Thymus (tissue), 11 donors: ENCODE results near the gene ANKS1A. TPM values are rescaled to one million over a fixed set of nuclear protein-coding genes. Genes with fewer than 3 reads are reported as not detected.

ENCODE experiments used
- DNase-seq, 9 donors: peaks; one replicate each; pipeline ENCODE4 v3.0.0-alpha.2; 2013; ENCODE audit warnings: low spot score in 9 of 9, low read depth in 6 of 9, missing footprints in 1 of 9
- H3K27ac ChIP-seq, 2 donors: one replicate each; pipeline ENCODE4 v1.5.1; 2013; ENCODE audit warnings: control low read depth in 1 of 2, low read depth in 1 of 2, low read length in 1 of 2, mild to moderate bottlenecking in 1 of 2, moderate library complexity in 1 of 2
- H3K27me3 ChIP-seq, 2 donors: one replicate each; pipeline ENCODE4 v1.5.1; 2013; ENCODE audit warnings: low read length in 1 of 2; ENCODE audit not compliant: control insufficient read depth in 2 of 2, insufficient read depth in 1 of 2
- H3K36me3 ChIP-seq, 2 donors: one replicate each; pipeline ENCODE4 v1.5.1; 2013; ENCODE audit warnings: low read length in 1 of 2, mild to moderate bottlenecking in 1 of 2, moderate library complexity in 1 of 2; ENCODE audit not compliant: control insufficient read depth in 2 of 2, insufficient read depth in 2 of 2
- H3K4me1 ChIP-seq, 2 donors: one replicate each; pipeline ENCODE4 v1.5.1; 2013; ENCODE audit warnings: low read length in 2 of 2; ENCODE audit not compliant: control insufficient read depth in 2 of 2, insufficient read depth in 2 of 2
- H3K4me3 ChIP-seq, 2 donors: one replicate each; pipeline ENCODE4 v1.5.1; 2013; ENCODE audit warnings: low read length in 2 of 2, control low read depth in 1 of 2, mild to moderate bottlenecking in 1 of 2
- H3K9me3 ChIP-seq, 2 donors: one replicate each; pipeline ENCODE4 v1.5.1; 2013; ENCODE audit warnings: low read length in 1 of 2, mild to moderate bottlenecking in 1 of 2; ENCODE audit not compliant: control insufficient read depth in 2 of 2, insufficient read depth in 1 of 2
- WGBS: extraction: QIAGEN DNeasy Blood & Tissue Kit; methylation state at CpG from one replicate; pipeline ENCODE4 v1.1.7; 2013; 5-methylcytosine and 5-hydroxymethylcytosine counted together
- polyA plus RNA-seq: library from polyadenylated mRNA; stranded (reverse); fragments of 200-250 nt; gene quantifications from one replicate; pipeline ENCODE4 v1.2.3, GENCODE V29; 2013
- total RNA-seq: library from RNA; stranded (reverse); fragments of 120-200 nt; gene quantifications from one replicate; pipeline ENCODE4 v1.2.4, GENCODE V29; 2013
- donor health status: healthy.

Gene ANKS1A
- total and polyA plus RNA-seq, 2 donors = 6.9 to 7.7 TPM

- Histone ChIP-seq H3K36me3 (peaks cover 14 to 15% of the 10 kb centered on the region in 2 donors), H3K4me1 (peaks cover 0 to 4% of the 10 kb centered on the region in 2 donors), H3K9me3 (no peaks in the 10 kb centered on the region), H3K4me3 (no peak overlapping the region), H3K27me3 (no peaks in the 10 kb centered on the region), H3K27ac (no peak overlapping the region)
- no peak for DNase-seq
- 94% methylated on average over 3 of the region's 3 CpGs for WGBS
Measured at GRCh38 chr6:35014786-35015185, 125.7 kb downstream of the ANKS1A start.

- 97% methylated on average over 4 of the region's 4 CpGs for WGBS
- peaks cover 0 to 4% of the 10 kb centered on the region in 2 donors for H3K4me1 ChIP-seq
Measured at GRCh38 chr6:35015476-35015875, 126.4 kb downstream of the ANKS1A start.

GRCh38 chr6:35015996-35016395, 126.9 kb downstream of the ANKS1A start:
- 0% methylated on average over 1 of the region's 1 CpG for WGBS
- no peaks in the 10 kb centered on the region for H3K9me3 ChIP-seq
- no peak for DNase-seq
- H3K4me3 ChIP-seq = no peak overlapping the region
- no peaks in the 10 kb centered on the region for H3K27me3 ChIP-seq
- no peak overlapping the region for H3K27ac ChIP-seq
- H3K4me1 ChIP-seq = peaks cover 0 to 4% of the 10 kb centered on the region in 2 donors
- H3K36me3 ChIP-seq = peaks cover 14 to 15% of the 10 kb centered on the region in 2 donors

More at GRCh38 chr6:35015476-35015875, 126.4 kb downstream of the ANKS1A start:
- DNase-seq = no peak
- Histone ChIP-seq H3K4me3 (no peak overlapping the region), H3K36me3 (peaks cover 14 to 15% of the 10 kb centered on the region in 2 donors), H3K9me3 (no peaks in the 10 kb centered on the region), H3K27me3 (no peaks in the 10 kb centered on the region), H3K27ac (no peak overlapping the region)

DNA sequence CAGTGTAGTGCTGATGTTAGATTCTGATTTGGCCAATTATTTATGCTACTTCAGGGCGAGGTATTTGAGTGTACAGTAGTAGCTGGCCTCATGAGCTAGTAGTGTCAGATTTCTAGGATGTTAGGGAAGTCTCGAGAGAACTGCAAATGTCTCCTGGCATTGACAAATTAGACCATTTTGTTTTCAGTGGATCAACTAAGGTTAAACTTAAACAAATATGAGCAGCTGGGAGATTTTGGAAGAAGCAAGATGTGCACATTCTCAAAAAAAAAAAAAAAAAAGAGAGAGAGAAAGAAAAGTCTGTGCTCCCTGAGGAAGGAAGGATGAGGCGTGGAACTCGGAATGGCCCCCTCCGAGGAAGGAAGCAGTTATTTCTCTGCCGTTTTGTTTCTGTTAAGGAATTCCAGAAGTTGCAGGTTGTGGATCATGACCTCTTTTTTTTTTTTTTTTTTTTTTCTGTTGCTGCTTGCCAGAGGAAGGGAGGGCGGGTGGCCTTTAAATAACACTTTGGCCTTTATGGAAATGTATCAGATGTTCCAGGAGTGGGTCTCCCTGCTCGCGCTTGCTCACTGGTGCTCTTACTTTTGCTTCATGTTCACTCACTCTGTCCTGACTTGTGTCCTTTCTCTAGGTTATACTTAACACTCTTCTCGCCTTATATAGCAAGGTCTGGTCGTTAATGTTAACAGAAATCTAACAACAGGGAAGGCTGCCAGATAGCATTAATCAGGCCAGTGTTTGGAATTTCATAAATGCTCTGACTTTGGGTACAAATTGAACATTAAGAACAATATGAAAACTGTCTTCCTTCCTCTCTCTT, 127.7 kb downstream of the ANKS1A start:
- 91% methylated on average over 11 of the region's 11 CpGs for WGBS
- Histone ChIP-seq H3K9me3 (no peaks in the 10 kb centered on the region), H3K27ac (peak overlapping the region in 1 of 2 donors; percentile 45), H3K4me3 (no peak overlapping the region), H3K36me3 (peaks cover 14 to 15% of the 10 kb centered on the region in 2 donors), H3K4me1 (peaks cover 0 to 4% of the 10 kb centered on the region in 2 donors), H3K27me3 (no peaks in the 10 kb centered on the region)
- DNase-seq = no peak

GRCh38 chr6:35017411-35018181, 128.5 kb downstream of the ANKS1A start:
- no peak for DNase-seq
- H3K4me3 ChIP-seq = no peak overlapping the region
- peaks cover 0 to 4% of the 10 kb centered on the region in 2 donors for H3K4me1 ChIP-seq
- no peaks in the 10 kb centered on the region for H3K9me3 ChIP-seq
- peak overlapping the region in 1 of 2 donors; percentile 45 for H3K27ac ChIP-seq
- 96% methylated on average over 28 of the region's 28 CpGs for WGBS
- no peaks in the 10 kb centered on the region for H3K27me3 ChIP-seq
- H3K36me3 ChIP-seq = peaks cover 14 to 15% of the 10 kb centered on the region in 2 donors

DNA sequence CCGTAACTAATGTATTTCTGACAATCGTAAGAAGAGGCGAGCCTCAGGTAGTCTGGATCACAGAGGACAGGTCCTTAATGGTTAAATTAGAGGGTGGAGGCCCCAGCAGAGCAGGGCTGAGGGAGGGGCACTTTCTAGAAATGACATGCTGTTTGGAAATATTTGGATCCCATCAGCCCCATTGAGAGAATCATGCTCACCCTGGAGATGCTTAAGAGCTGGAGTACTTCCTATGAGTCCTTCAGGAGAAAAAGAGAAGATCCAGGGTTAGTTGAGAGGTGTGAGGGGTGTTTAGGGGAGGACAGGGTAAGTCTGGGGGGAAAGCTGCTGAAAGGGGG, 129.1 kb downstream of the ANKS1A start:
- H3K9me3 ChIP-seq = no peaks in the 10 kb centered on the region
- no peak for DNase-seq
- H3K4me1 ChIP-seq = peaks cover 0 to 4% of the 10 kb centered on the region in 2 donors
- WGBS = 97% methylated on average over 3 of the region's 3 CpGs
- H3K4me3 ChIP-seq = no peak overlapping the region
- peaks cover 14 to 15% of the 10 kb centered on the region in 2 donors for H3K36me3 ChIP-seq
- H3K27ac ChIP-seq = no peak overlapping the region
- H3K27me3 ChIP-seq = no peaks in the 10 kb centered on the region

DNA sequence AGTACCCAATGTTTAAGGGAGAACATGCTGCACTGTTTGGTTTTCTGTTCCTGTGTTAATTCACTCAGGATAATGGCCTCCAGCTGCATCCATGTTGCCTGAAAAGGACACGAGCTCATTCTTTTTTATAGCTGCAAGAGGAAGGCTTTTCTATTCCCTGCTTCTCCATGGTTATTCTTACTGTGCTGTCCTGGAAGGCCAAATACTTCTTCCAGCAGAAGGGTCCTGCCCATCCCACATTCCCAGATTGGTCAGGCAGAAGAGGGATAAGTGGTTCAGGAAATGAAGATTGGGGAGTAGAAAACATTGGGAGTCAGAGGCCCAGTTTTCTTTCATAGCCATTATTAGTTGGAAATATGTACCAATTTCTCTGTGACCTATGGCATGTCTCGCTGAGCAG, 129.7 kb downstream of the ANKS1A start:
- Histone ChIP-seq H3K36me3 (peaks cover 14 to 15% of the 10 kb centered on the region in 2 donors), H3K9me3 (no peaks in the 10 kb centered on the region), H3K27ac (no peak overlapping the region), H3K27me3 (no peaks in the 10 kb centered on the region), H3K4me1 (peaks cover 0 to 4% of the 10 kb centered on the region in 2 donors), H3K4me3 (no peak overlapping the region)
- WGBS = 94% methylated on average over 2 of the region's 2 CpGs
- DNase-seq = no peak

DNA sequence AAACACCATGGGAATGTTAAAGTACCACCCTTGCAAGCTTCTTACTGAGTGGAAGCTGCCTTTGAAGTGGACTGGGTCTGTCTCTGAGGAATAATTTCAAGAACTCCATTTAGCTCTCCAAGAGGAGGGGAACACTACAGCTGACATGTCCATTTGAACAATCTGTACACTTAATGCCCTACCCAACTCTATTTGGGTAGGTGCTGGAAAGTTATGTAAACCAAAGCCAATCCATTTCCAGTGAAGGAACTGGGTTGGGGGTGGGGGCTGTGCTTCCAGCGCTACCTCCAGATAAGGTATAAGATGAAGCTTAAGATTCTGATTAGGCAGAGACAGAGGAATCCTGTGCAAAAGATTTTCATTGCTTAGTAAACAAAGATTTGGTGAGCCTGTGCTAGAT, 130.1 kb downstream of the ANKS1A start:
- H3K36me3 ChIP-seq = peaks cover 14 to 15% of the 10 kb centered on the region in 2 donors
- DNase-seq = no peak
- no peaks in the 10 kb centered on the region for H3K9me3 ChIP-seq
- H3K4me1 ChIP-seq = peaks cover 0 to 4% of the 10 kb centered on the region in 2 donors
- no peaks in the 10 kb centered on the region for H3K27me3 ChIP-seq
- H3K4me3 ChIP-seq = no peak overlapping the region
- 98% methylated on average over 1 of the region's 1 CpG for WGBS
- no peak overlapping the region for H3K27ac ChIP-seq

DNA sequence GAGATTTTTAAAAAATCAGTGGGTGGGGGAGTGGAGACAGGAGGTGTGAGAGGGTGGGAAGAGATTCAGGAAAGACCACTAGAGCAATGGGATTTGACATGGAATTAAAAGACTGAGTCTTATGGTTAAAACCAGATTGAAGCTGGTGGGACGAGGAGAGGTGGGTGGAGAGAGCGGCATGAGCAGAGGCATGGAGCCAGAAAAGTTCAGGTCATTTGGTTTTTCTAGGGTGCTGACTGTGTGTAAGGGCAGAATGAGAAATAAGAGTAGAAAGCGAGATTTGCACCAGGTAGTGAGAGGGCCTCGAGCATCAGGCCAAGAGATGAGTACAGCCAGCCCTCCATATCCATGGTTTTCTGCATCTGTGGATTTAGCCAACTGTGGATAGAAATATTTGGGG, 130.8 kb downstream of the ANKS1A start:
- H3K36me3 ChIP-seq = peaks cover 14 to 15% of the 10 kb centered on the region in 2 donors
- H3K27ac ChIP-seq = no peak overlapping the region
- peaks cover 0 to 4% of the 10 kb centered on the region in 2 donors for H3K4me1 ChIP-seq

More for the DNA sequence above, 130.8 kb downstream of the ANKS1A start:
- no peak overlapping the region for H3K4me3 ChIP-seq
- 97% methylated on average over 4 of the region's 4 CpGs for WGBS
- no peaks in the 10 kb centered on the region for H3K27me3 ChIP-seq
- no peak for DNase-seq
- H3K9me3 ChIP-seq = no peaks in the 10 kb centered on the region
